A549 (cell line): Measurements from ENCODE around the gene EPS8L3.

Experiments used
- CEBPB ChIP-seq, 2 experiments: fragments of >200 bp in 1 of 2; sonication (Bioruptor Twin) in 1 of 2; formaldehyde crosslinking in 1 of 2; IDR thresholded peaks; 2 replicates each; pipeline ENCODE4 v1.6.1; 2012 to 2016
- CTCF ChIP-seq: fragments of >200 bp; sonication (Bioruptor Twin); formaldehyde crosslinking; IDR thresholded peaks from 3 replicates; pipeline ENCODE4 v1.5.1; 2016
- EHMT2 ChIP-seq: fragments of 200-600 bp; sonication (generic); IDR thresholded peaks from 2 replicates; pipeline ENCODE4 v1.6.1; 2016; ENCODE audit warnings: antibody characterized with exemption, low read depth, mild to moderate bottlenecking, moderate library complexity
- ESRRA ChIP-seq: fragments of 150-350 bp; IDR thresholded peaks from 2 replicates; pipeline ENCODE4 v1.6.1; 2014; ENCODE audit warnings: mild to moderate bottlenecking, low read length, borderline replicate concordance
- MAX ChIP-seq: IDR thresholded peaks from 2 replicates; pipeline ENCODE4 v1.6.1; 2012
- MYC ChIP-seq: IDR thresholded peaks from 2 replicates; pipeline ENCODE4 v1.6.1; 2012; ENCODE audit warnings: mild to moderate bottlenecking, inconsistent platforms, low read length, improper control_type of control experiment, borderline replicate concordance
- POLR2A ChIP-seq: IDR thresholded peaks from 2 replicates; pipeline ENCODE4 v1.6.1; 2012; ENCODE audit warnings: mild to moderate bottlenecking, low read length
- REST ChIP-seq: fragments of 200-600 bp; sonication (generic); IDR thresholded peaks from 2 replicates; pipeline ENCODE4 v1.6.1; 2016; ENCODE audit warnings: antibody characterized with exemption, mild to moderate bottlenecking, moderate library complexity
- SREBF2 ChIP-seq: fragments of 450-650 bp; IDR thresholded peaks from 2 replicates; pipeline ENCODE4 v1.6.1; 2014; ENCODE audit warnings: mild to moderate bottlenecking, moderate library complexity
- TP53 ChIP-seq: fragments of 250-450 bp; sonication (Bioruptor Pico); IDR thresholded peaks from 2 replicates; pipeline ENCODE4 v1.5.0; 2021; ENCODE audit warnings: mild to moderate bottlenecking, moderate library complexity

GRCh38 chr1:109730666-109731065 is 33.1 kb downstream of the EPS8L3 start:
- TF ChIP-seq CTCF (no peak), REST (no peak), CEBPB (IDR thresholded peaks at IDR 0.05) (no peak), TP53 (CRISPR knock-in tag) (no peak), POLR2A (no peak), ESRRA (no peak), SREBF2 (no peak), MAX (no peak), EHMT2 (no peak), MYC (no peak)
